ENCODE measurements around the gene DOCK2.
"Not testable (repeated sequence)": the region's sequence is repeated elsewhere in the genome, so short reads cannot be mapped to it uniquely, and the experiment has no call there.

DOCK2 gene

DNA sequence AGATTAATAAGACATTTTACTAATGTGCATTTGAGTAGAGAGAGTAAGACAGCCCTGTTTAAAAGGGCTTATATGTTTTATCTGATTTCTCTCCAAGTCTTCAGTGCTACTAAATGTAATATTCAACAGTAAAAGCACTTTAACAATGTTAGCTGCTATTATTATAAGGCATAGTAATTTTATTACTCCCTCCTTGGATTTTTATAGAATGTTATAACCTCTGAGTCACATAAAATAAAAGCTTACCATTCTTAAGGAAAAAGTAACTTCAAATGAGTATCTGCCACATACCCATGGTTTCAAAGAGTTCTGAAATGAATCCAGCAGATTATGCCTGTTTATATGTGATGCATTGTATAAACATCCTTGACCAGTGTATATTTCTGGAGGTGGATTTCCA lies 34.5 kb upstream of the DOCK2 start:
- ChIA-PET CTCF (no interaction called here), POLR2A (no interaction called here)
- TF ChIP-seq, protein P1, sequence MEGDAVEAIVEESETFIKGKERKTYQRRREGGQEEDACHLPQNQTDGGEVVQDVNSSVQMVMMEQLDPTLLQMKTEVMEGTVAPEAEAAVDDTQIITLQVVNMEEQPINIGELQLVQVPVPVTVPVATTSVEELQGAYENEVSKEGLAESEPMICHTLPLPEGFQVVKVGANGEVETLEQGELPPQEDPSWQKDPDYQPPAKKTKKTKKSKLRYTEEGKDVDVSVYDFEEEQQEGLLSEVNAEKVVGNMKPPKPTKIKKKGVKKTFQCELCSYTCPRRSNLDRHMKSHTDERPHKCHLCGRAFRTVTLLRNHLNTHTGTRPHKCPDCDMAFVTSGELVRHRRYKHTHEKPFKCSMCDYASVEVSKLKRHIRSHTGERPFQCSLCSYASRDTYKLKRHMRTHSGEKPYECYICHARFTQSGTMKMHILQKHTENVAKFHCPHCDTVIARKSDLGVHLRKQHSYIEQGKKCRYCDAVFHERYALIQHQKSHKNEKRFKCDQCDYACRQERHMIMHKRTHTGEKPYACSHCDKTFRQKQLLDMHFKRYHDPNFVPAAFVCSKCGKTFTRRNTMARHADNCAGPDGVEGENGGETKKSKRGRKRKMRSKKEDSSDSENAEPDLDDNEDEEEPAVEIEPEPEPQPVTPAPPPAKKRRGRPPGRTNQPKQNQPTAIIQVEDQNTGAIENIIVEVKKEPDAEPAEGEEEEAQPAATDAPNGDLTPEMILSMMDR (IDR thresholded peaks at IDR 0.05; ENCODE audit: control extremely low read depth, extremely low read depth, low read depth, missing control alignments): no peak
- no peak for DNase-seq (ENCODE audit: extremely low spot score)

DNA sequence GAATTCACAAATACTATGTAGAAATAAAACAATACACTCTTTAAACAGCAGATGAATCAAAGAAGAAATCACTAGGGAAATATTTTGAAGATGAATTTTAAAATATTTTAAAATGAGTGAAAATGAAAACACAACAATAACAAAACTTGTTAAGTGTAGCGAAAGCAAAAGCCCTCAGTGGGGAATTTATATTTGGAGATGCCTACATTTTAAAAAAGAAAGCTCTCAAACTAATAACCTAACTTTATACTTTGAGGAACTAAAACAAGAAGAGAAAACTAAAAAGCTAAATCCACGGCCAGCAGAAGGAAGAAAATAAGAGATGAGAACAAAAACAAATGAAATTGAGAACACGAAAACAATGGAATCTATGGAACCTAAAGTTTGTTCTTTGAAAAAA lies 30.8 kb upstream of the DOCK2 start:
- TF ChIP-seq, protein P1 (IDR thresholded peaks at IDR 0.05; ENCODE audit: control extremely low read depth, extremely low read depth, low read depth, missing control alignments): no peak
- ChIA-PET CTCF (interaction anchor here (0.9 kb wide), 1 partner anchor 32 kb away, joined by 4 read pairs; the partner anchor contains the start of gene DOCK2), POLR2A (no interaction called here)
- DNase-seq (ENCODE audit: extremely low spot score): peak; percentile 17

DNA sequence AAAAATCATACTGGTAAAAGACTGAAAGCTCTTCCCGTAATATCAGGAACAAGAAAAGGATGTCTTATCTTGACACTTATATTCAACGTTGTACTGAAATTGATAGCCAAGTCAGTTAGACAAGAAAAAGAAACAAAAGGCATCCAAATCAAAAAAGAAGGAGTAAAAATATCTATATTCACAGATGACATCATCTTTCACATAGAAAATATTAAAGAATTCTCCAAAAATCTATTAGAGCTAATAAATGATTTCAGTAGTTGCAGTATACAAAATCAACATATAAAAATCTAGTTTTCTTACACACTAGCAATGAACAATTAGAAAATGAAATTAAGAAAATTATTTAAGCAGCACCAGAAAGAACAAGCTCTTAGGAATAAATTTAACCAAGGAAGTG lies 29.2 kb upstream of the DOCK2 start:
- TF ChIP-seq, protein P1 (IDR thresholded peaks at IDR 0.05; ENCODE audit: control extremely low read depth, extremely low read depth, low read depth, missing control alignments): no peak
- no peak for DNase-seq (ENCODE audit: extremely low spot score)
- CTCF ChIA-PET: no interaction called here
- POLR2A ChIA-PET: no interaction called here

DNA sequence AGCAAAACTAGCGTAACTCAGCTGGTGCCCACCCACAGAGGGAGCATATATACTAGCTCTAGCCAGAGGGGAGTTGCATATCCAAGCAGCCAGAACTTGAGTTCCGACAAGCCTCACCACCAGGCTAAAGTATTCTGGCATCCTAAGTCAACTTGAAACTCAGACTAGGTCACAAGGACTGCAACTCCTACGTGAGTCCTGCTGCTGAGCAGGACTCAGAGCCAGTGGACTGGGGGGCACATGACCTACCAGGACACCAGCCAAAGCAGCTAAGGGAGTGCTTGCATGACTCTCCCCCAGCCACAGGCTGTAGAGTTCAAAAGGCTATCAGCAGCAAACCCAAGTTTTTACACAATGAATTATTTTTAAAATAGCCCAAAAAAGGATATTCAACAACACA lies 27.4 kb upstream of the DOCK2 start:
- CTCF ChIA-PET: no interaction called here
- no peak for DNase-seq (ENCODE audit: extremely low spot score)
- POLR2A ChIA-PET: no interaction called here
- TF ChIP-seq, protein P1 (IDR thresholded peaks at IDR 0.05; ENCODE audit: control extremely low read depth, extremely low read depth, low read depth, missing control alignments): no peak

DNA sequence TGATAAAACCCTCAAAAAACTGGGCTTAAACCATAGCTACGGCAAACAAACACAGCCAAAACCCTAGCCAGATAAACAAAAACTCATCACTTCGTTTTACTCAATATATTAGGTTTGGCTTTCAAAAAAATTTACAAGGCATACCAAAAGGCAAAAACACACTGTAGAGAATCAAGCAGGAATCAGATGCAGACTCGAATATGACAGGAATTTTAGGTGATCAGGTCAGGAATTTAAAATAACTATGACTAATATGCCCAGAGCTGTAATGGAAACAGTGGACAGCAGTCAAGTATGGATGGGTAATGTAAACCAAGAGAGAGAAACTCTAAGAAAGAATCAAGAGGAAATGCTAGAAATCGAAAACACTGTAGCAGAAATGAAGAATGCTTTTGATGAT lies 26.5 kb upstream of the DOCK2 start:
- ChIA-PET CTCF (no interaction called here), POLR2A (no interaction called here)
- no peak for DNase-seq (ENCODE audit: extremely low spot score)
- TF ChIP-seq, protein P1 (IDR thresholded peaks at IDR 0.05; ENCODE audit: control extremely low read depth, extremely low read depth, low read depth, missing control alignments): no peak

DNA sequence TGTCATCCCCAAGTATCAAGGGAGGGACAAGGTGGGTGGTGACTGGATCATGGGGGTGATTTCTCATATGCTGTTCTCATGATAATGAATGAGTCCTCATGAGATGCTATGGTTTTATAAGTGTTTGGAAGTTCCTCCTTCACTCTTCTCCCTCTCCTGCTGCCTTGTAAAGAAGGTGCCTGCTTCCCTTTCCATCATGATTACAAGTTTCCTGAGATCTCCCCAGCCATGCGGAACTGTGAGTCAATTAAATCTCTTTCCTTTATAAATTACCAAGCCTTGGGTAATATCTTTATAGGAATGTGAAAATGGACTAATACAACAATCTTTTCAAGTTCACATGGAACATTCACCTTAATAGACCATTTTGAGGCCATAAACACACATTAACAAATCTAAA lies 21.5 kb upstream of the DOCK2 start:
- ChIA-PET CTCF (no interaction called here), POLR2A (no interaction called here)
- DNase-seq (ENCODE audit: extremely low spot score): no peak
- TF ChIP-seq, protein P1 (IDR thresholded peaks at IDR 0.05; ENCODE audit: control extremely low read depth, extremely low read depth, low read depth, missing control alignments): no peak

DNA sequence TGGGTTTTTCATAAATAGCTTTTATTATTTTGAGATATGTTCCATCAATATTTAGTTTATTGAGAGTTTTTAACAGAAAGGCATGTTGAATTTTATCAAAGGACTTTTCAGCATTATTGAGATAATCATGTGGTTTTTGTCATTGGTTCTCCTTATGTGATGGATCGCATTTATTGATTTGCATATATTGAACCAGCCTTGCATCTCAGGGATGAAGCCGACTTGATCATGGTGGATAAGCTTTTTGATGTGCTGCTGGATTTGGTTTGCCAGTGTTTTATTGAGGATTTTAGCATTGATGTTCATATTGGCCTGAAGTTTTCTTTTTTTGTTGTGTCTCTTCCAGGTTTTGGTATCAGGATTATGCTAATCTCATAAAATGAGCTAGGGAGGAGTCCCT lies 12.8 kb upstream of the DOCK2 start:
- POLR2A ChIA-PET; DNase-seq (ENCODE audit: extremely low spot score): not testable (repeated sequence)
- CTCF ChIA-PET: interaction anchor here (0.9 kb wide), 1 partner anchor 12 kb away, joined by 3 read pairs; no protein-coding TSS in a partner anchor

Data from GM10248 (cell line).